Ramos (cell line): Measurements from ENCODE around the gene C11orf68.
"Not testable (repeated sequence)": the region's sequence is repeated elsewhere in the genome, so short reads cannot be mapped to it uniquely, and the experiment has no call there.

Source experiments
- in situ Hi-C: fragments of 300-500 bp; cut with MboI; formaldehyde crosslinking; loops from one replicate; pipeline ENCODE4 v1.14.3; 2022; ENCODE audit warnings: low sequenced_read_pairs; ENCODE audit not compliant: unreplicated experiment

C11orf68 gene

GRCh38 chr11:65892661-65893317, 26.1 kb downstream of the C11orf68 start:
- in situ Hi-C loops, result no loop called here

GRCh38 chr11:65892137-65892540, 26.7 kb downstream of the C11orf68 start:
- in situ Hi-C loops, result not testable (repeated sequence)

- in situ Hi-C loops, result no loop called here
Observed at GRCh38 chr11:65891219-65892136, 27.4 kb downstream of the C11orf68 start.

GRCh38 chr11:65890324-65891218, 28.3 kb downstream of the C11orf68 start, which contains the start of gene CCDC85B:
Gene CCDC85B, plus strand, starts transcription at chr11:65890673. Its CDS starts 111 bp downstream, at chr11:65890784.
- in situ Hi-C loops, result no loop called here

GRCh38 chr11:65888163-65888814, 30.6 kb downstream of the C11orf68 start, which contains the start of gene FIBP:
Gene FIBP, minus strand, starts transcription at chr11:65888471. Its CDS starts 53 bp downstream, at chr11:65888418.
- in situ Hi-C loops, result no loop called here

GRCh38 chr11:65887723-65888162, 31.1 kb downstream of the C11orf68 start:
- in situ Hi-C loops, result no loop called here

- in situ Hi-C loops, result no loop called here
Observed at GRCh38 chr11:65886826-65887722, 31.8 kb downstream of the C11orf68 start.

GRCh38 chr11:65885808-65886536, 32.9 kb downstream of the C11orf68 start:
- in situ Hi-C loops, result no loop called here

- in situ Hi-C loops, result no loop called here
Observed at GRCh38 chr11:65885231-65885630, 33.6 kb downstream of the C11orf68 start.

GRCh38 chr11:65884716-65885092, 34.2 kb downstream of the C11orf68 start:
- in situ Hi-C loops, result loop anchor here (5.0 kb wide), 1 partner anchor 103 kb away; no protein-coding TSS in a partner anchor

GRCh38 chr11:65883786-65884715, 34.8 kb downstream of the C11orf68 start:
- in situ Hi-C loops, result loop anchor here (5.0 kb wide), 1 partner anchor 103 kb away; no protein-coding TSS in a partner anchor

- in situ Hi-C loops, result loop anchor here (5.0 kb wide), 1 partner anchor 104 kb away; no protein-coding TSS in a partner anchor
Observed at GRCh38 chr11:65883058-65883761, 35.7 kb downstream of the C11orf68 start.

- in situ Hi-C loops, result loop anchor here (5.0 kb wide), 1 partner anchor 105 kb away; no protein-coding TSS in a partner anchor
Observed at GRCh38 chr11:65882120-65883057, 36.5 kb downstream of the C11orf68 start.

- in situ Hi-C loops, result loop anchor here (5.0 kb wide), 1 partner anchor 106 kb away; no protein-coding TSS in a partner anchor
Observed at GRCh38 chr11:65880844-65881421, 37.9 kb downstream of the C11orf68 start.
